K562 (cell line): Measurements from ENCODE around the gene GLYAT. TPM values are rescaled to one million over a fixed set of nuclear protein-coding genes. Genes with fewer than 3 reads are reported as not detected.

Experiments
- AFF4 ChIP-seq: sonication (generic); formaldehyde crosslinking; IDR thresholded peaks from 2 replicates; pipeline ENCODE4 v1.8.0; 2023; ENCODE audit warnings: mild to moderate bottlenecking, missing genetic modification reagents
- CBFB ChIP-seq: sonication (generic); formaldehyde crosslinking; IDR thresholded peaks from 2 replicates; pipeline ENCODE4 v1.4.0; 2020; ENCODE audit warnings: mild to moderate bottlenecking, missing genetic modification reagents
- KLF6 ChIP-seq: fragments of 250-450 bp; sonication (Bioruptor Pico); IDR thresholded peaks from 2 replicates; pipeline ENCODE4 v1.4.0; 2020; ENCODE audit warnings: mild to moderate bottlenecking, moderate library complexity, borderline replicate concordance
- MAFF ChIP-seq: IDR thresholded peaks from 2 replicates; pipeline ENCODE4 v1.6.1; 2012; ENCODE audit warnings: low read length, improper control_type of control experiment
- PURB ChIP-seq: sonication (generic); formaldehyde crosslinking; IDR thresholded peaks from 2 replicates; pipeline ENCODE4 v1.9.0; 2021; ENCODE audit warnings: low read depth, mild to moderate bottlenecking, missing genetic modification reagents
- TBL1XR1 ChIP-seq, 2 experiments: IDR thresholded peaks; 2 replicates each; pipeline ENCODE4 v1.6.1; 2012; ENCODE audit warnings: improper control_type of control experiment in 2 of 2, low read length in 2 of 2, mild to moderate bottlenecking in 1 of 2
- TCF3 ChIP-seq: sonication (generic); formaldehyde crosslinking; IDR thresholded peaks from 2 replicates; pipeline ENCODE4 v1.4.0; 2020; ENCODE audit warnings: mild to moderate bottlenecking, missing genetic modification reagents
- TRIM25 ChIP-seq: fragments of 450-650 bp; IDR thresholded peaks from 2 replicates; pipeline ENCODE4 v1.7.0; 2016; ENCODE audit warnings: borderline replicate concordance
- ZNF318 ChIP-seq, 2 experiments: fragments of 450-650 bp; IDR thresholded peaks; 2 replicates each; pipeline ENCODE4 v1.6.1; 2016; ENCODE audit warnings: mild to moderate bottlenecking in 2 of 2, borderline replicate concordance in 1 of 2, low read depth in 1 of 2, moderate library complexity in 1 of 2
- ZNF561 ChIP-seq: fragments of 450-650 bp; formaldehyde crosslinking; conservative IDR thresholded peaks from 2 replicates; pipeline ENCODE4 v1.4.0; 2020; ENCODE audit warnings: mild to moderate bottlenecking, moderate library complexity
- polyA plus RNA-seq, 8 experiments: library from polyadenylated mRNA; depleted of rRNA in 4 of 8; stranded (reverse) in 5 of 8; unstranded in 3 of 8; fragments of >200 nt; fragmentation: Nextera tagmentation in 2 of 8; fragmentation: Illumina TruSeq in 1 of 8; extraction: Ambion mirVana in 2 of 8; extraction: Trizol in 1 of 8; gene quantifications; 2 replicates each; pipeline versions ENCODE4 v1.2.1 to v1.2.3, GENCODE V29; 2011 to 2014; ENCODE audit warnings: inconsistent platforms in 1 of 8, missing spikeins in 1 of 8
- total RNA-seq, 7 experiments: library from RNA; depleted of rRNA in 6 of 7; stranded (reverse); fragments of >200 nt in 6 of 7; fragmentation: Illumina TruSeq in 2 of 7; extraction: Trizol in 2 of 7; gene quantifications; 2 replicates each; pipeline versions ENCODE4 v1.2.1 to v1.2.3, GENCODE V29; 2011 to 2021; ENCODE audit warnings: low replicate concordance in 1 of 7
- TF ChIP-seq, protein P1 (sequence below): fragments of 450-650 bp; formaldehyde crosslinking; IDR thresholded peaks from 2 replicates; pipeline ENCODE4 v1.4.0; 2020; ENCODE audit warnings: mild to moderate bottlenecking, moderate library complexity

Gene GLYAT
- total and polyA plus RNA-seq, 9 of the 15 experiments (the other 6 are each of a cell fraction or from before 2014, with no cell fraction given), result not detected

DNA sequence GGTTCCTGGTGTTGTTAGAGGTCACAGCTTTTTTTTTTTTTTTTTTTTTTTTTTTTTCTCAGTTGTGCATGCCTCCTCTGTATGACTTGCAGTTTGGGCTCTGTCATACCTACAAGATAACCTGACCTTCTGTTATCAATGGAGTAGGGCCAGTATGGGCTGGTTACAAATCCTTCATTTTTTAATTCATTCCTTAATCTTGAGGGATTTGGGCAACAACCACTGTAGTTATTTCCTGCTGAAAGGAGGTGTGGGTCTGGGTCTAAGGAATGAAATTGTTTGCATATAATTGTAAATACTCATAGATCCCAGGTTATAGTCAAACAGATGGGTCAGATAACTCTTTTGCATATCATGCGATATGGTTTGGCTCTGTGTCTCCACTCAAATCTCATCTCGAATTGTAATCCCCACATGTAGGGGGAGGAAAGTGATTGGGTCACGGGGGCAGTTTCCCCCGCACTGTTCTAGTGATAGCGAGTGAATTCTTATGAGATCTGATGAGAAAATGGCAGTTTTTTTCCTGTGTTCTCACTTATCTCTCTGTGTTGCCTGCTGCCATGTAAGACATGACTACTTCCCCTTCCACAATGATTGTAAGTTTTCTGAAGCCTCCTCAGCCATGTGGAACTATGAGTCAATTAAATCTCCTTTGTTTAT, 14.1 kb upstream of the GLYAT start (continued):
- TF ChIP-seq TRIM25, result no peak
- peak; percentile 36; the same call in 1 of the 2 replicates for TF ChIP-seq MAFF
- TF ChIP-seq CBFB (CRISPR knock-in tag), result no peak
- TF ChIP-seq ZNF318 (IDR thresholded peaks at IDR 0.05; ENCODE audit: borderline replicate concordance in 1 of 2, low read depth in 1 of 2), result no peak
- peak in 1 of 2 experiments; percentile 31; a peak in 1 of 4 replicates for TF ChIP-seq TBL1XR1 (IDR thresholded peaks at IDR 0.05; ENCODE audit: low read length in 2 of 2)
- TF ChIP-seq ZNF561 (CRISPR knock-in tag), result no peak
- TF ChIP-seq AFF4 (CRISPR knock-in tag), result peak; percentile 40; the same call in 1 of the 2 replicates
- TF ChIP-seq, protein P1, sequence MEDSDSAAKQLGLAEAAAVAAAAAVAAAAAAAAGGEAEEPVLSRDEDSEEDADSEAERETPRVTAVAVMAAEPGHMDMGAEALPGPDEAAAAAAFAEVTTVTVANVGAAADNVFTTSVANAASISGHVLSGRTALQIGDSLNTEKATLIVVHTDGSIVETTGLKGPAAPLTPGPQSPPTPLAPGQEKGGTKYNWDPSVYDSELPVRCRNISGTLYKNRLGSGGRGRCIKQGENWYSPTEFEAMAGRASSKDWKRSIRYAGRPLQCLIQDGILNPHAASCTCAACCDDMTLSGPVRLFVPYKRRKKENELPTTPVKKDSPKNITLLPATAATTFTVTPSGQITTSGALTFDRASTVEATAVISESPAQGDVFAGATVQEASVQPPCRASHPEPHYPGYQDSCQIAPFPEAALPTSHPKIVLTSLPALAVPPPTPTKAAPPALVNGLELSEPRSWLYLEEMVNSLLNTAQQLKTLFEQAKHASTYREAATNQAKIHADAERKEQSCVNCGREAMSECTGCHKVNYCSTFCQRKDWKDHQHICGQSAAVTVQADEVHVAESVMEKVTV, result no peak
- TF ChIP-seq TCF3, result peak; percentile 76
- no peak for TF ChIP-seq KLF6
- TF ChIP-seq PURB (CRISPR knock-in tag), result no peak
